Glomerular visceral epithelial cell (primary cell): ENCODE measurements around the gene CHRDL2.

ENCODE experiments used
- DNase-seq: peaks from one replicate; pipeline ENCODE4 v3.0.0-alpha.2; 2016; ENCODE audit errors: extremely low spot score

The CHRDL2 gene

GRCh38 chr11:74710281-74710938 is 20.8 kb downstream of the CHRDL2 start:
- DNase-seq, result no peak

GRCh38 chr11:74709175-74709574 is 22.1 kb downstream of the CHRDL2 start:
- no peak for DNase-seq

GRCh38 chr11:74707602-74708510 is 23.4 kb downstream of the CHRDL2 start:
- no peak for DNase-seq

GRCh38 chr11:74707182-74707581 is 24.0 kb downstream of the CHRDL2 start:
- DNase-seq, result no peak

GRCh38 chr11:74703211-74703610 is 28.0 kb downstream of the CHRDL2 start:
- no peak for DNase-seq

GRCh38 chr11:74702383-74703007 is 28.7 kb downstream of the CHRDL2 start:
- peak; percentile 69 for DNase-seq

GRCh38 chr11:74701351-74701750 is 29.9 kb downstream of the CHRDL2 start:
- DNase-seq, result no peak

GRCh38 chr11:74699615-74700396 is 31.4 kb downstream of the CHRDL2 start:
- DNase-seq, result no peak

GRCh38 chr11:74697722-74698121 is 33.5 kb downstream of the CHRDL2 start:
- no peak for DNase-seq

- DNase-seq, result peak; percentile 81
Observed at GRCh38 chr11:74696939-74697675, 34.1 kb downstream of the CHRDL2 start.

- no peak for DNase-seq
Observed at GRCh38 chr11:74696500-74696899, 34.7 kb downstream of the CHRDL2 start.

GRCh38 chr11:74695705-74696280 is 35.4 kb downstream of the CHRDL2 start:
- DNase-seq, result no peak

- no peak for DNase-seq
Observed at GRCh38 chr11:74694136-74694930, 36.9 kb downstream of the CHRDL2 start.

GRCh38 chr11:74693531-74693930 is 37.7 kb downstream of the CHRDL2 start:
- no peak for DNase-seq

GRCh38 chr11:74691755-74692154 is 39.5 kb downstream of the CHRDL2 start:
- no peak for DNase-seq

GRCh38 chr11:74689666-74690065 is 41.6 kb downstream of the CHRDL2 start:
- DNase-seq, result no peak

- no peak for DNase-seq
Observed at GRCh38 chr11:74687237-74688023, 43.8 kb downstream of the CHRDL2 start.

GRCh38 chr11:74686792-74687191 is 44.4 kb downstream of the CHRDL2 start:
- DNase-seq, result no peak

- DNase-seq, result no peak
Observed at GRCh38 chr11:74685905-74686304, 45.3 kb downstream of the CHRDL2 start.
